ENCODE results near the gene SPTBN5. TPM values are rescaled to one million over a fixed set of nuclear protein-coding genes. Genes with fewer than 3 reads are reported as not detected.

SPTBN5 gene
- total and polyA plus RNA-seq, 2 experiments from 2014 or later: 0.70 to 2.1 TPM

- TF ChIP-seq CTCF (IDR thresholded peaks at IDR 0.05; ENCODE audit: low read depth, low read length): no peak
- Histone ChIP-seq H3K9me3 (ENCODE audit: low read depth) (no peaks in the 10 kb centered on the region), H3K27ac (no peak overlapping the region), H3K27me3 (no peaks in the 10 kb centered on the region), H3K4me1 (ENCODE audit: low read depth) (peaks cover 2% of the 10 kb centered on the region), H3K4me3 (no peak overlapping the region), H3K36me3 (peaks cover 7% of the 10 kb centered on the region)
- DNase-seq (ENCODE audit: low read depth in 1 of 2, low spot score in 1 of 2): no peak
These were observed 1.6 kb upstream of the SPTBN5 start for GRCh38 chr15:41895491-41895890.

GRCh38 chr15:41894791-41895463 is 1.1 kb upstream of the SPTBN5 start:
- Histone ChIP-seq H3K9me3 (ENCODE audit: low read depth) (no peaks in the 10 kb centered on the region), H3K4me3 (no peak overlapping the region), H3K27ac (no peak overlapping the region), H3K36me3 (peaks cover 2% of the 10 kb centered on the region), H3K4me1 (ENCODE audit: low read depth) (no peaks in the 10 kb centered on the region), H3K27me3 (no peaks in the 10 kb centered on the region)
- peak in 1 of 2 donors; percentile 75 for DNase-seq (ENCODE audit: low read depth in 1 of 2, low spot score in 1 of 2)
- TF ChIP-seq CTCF (IDR thresholded peaks at IDR 0.05; ENCODE audit: low read depth, low read length): peak; percentile 26

GRCh38 chr15:41894251-41894790 is 468 bp upstream of the SPTBN5 start:
- no peaks in the 10 kb centered on the region for H3K4me1 ChIP-seq (ENCODE audit: low read depth)
- H3K27ac ChIP-seq: no peak overlapping the region
- H3K9me3 ChIP-seq (ENCODE audit: low read depth): no peaks in the 10 kb centered on the region
- no peak for TF ChIP-seq CTCF (IDR thresholded peaks at IDR 0.05; ENCODE audit: low read depth, low read length)
- no peak overlapping the region for H3K4me3 ChIP-seq
- H3K27me3 ChIP-seq: no peaks in the 10 kb centered on the region
- peaks cover 2% of the 10 kb centered on the region for H3K36me3 ChIP-seq
- no peak for DNase-seq (ENCODE audit: low read depth in 1 of 2, low spot score in 1 of 2)

- H3K36me3 ChIP-seq: no peaks in the 10 kb centered on the region
- H3K4me1 ChIP-seq (ENCODE audit: low read depth): no peaks in the 10 kb centered on the region
- H3K9me3 ChIP-seq (ENCODE audit: low read depth): no peaks in the 10 kb centered on the region
- H3K27ac ChIP-seq: no peak overlapping the region
- no peak overlapping the region for H3K4me3 ChIP-seq
- no peak for TF ChIP-seq CTCF (IDR thresholded peaks at IDR 0.05; ENCODE audit: low read depth, low read length)
- H3K27me3 ChIP-seq: no peaks in the 10 kb centered on the region
- DNase-seq (ENCODE audit: low read depth in 1 of 2, low spot score in 1 of 2): no peak
These were observed 1.0 kb downstream of the SPTBN5 start for GRCh38 chr15:41892621-41893421.

GRCh38 chr15:41891946-41892345 is 1.9 kb downstream of the SPTBN5 start:
- H3K27ac ChIP-seq: no peak overlapping the region
- no peak overlapping the region for H3K4me3 ChIP-seq
- no peak for TF ChIP-seq CTCF (IDR thresholded peaks at IDR 0.05; ENCODE audit: low read depth, low read length)
- DNase-seq (ENCODE audit: low read depth in 1 of 2, low spot score in 1 of 2): no peak
- H3K9me3 ChIP-seq (ENCODE audit: low read depth): no peaks in the 10 kb centered on the region
- no peaks in the 10 kb centered on the region for H3K27me3 ChIP-seq
- H3K36me3 ChIP-seq: no peaks in the 10 kb centered on the region
- no peaks in the 10 kb centered on the region for H3K4me1 ChIP-seq (ENCODE audit: low read depth)
